Ovary (tissue), 3 donors: ENCODE data around the gene SORCS3.

ENCODE experiments used
- EP300 ChIP-seq: sonication (generic); formaldehyde crosslinking; IDR thresholded peaks from one replicate; pipeline ENCODE4 v1.6.1; 2017; ENCODE audit warnings: antibody characterized with exemption
- POLR2A ChIP-seq: fragments of 450-650 bp; IDR thresholded peaks from one replicate; pipeline ENCODE4 v1.6.1; 2017; ENCODE audit warnings: antibody characterized with exemption, mild to moderate bottlenecking, moderate library complexity
- TF ChIP-seq, protein P1 (sequence below), 3 donors: fragments of 450-650 bp in 2 of 3; fragments of 200-600 bp in 1 of 3; IDR thresholded peaks; one replicate each; pipeline versions ENCODE4 v1.5.1 to v1.8.0; 2016 to 2022; ENCODE audit warnings: antibody characterized with exemption in 3 of 3, mild to moderate bottlenecking in 1 of 3
- donor health status: DM: no; HTN: no; CAD: no.

DNA sequence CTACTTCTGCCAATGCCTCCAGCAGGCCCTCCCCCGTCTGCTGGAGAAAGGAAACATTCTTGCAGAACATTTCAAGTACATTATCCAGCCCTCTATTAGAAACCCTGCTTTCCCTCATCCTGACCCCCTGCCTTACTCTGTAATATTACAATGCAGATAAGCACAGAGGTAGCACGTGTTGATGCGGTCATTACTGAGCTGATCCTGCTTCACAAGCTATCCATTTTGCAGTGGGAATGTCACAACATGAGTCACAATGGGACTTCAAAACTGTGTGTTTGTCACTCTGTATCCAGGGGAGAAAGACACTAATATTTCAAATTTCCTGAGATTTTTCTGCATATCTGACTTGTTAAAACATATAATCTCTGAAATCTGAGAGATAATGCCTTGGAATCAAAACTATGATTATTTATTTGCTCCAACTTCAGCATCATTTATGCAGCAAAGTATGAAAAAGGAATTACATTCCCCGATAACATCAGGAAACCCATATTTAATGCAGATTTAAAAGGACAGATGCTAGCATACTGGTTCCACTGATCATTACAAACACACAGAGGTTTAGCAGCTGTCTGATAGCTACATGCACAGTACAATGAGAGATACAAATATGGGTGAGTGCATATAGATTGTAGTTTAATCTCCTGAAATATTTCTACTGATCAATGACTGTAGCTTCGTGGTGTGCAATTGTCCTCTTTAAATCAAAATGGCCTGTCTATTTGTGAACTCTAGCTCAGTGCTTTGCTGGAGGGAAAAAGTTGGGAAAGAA, 239.7 kb downstream of the SORCS3 start:
- TF ChIP-seq POLR2A (no peak), EP300 (no peak)
- TF ChIP-seq, protein P1, sequence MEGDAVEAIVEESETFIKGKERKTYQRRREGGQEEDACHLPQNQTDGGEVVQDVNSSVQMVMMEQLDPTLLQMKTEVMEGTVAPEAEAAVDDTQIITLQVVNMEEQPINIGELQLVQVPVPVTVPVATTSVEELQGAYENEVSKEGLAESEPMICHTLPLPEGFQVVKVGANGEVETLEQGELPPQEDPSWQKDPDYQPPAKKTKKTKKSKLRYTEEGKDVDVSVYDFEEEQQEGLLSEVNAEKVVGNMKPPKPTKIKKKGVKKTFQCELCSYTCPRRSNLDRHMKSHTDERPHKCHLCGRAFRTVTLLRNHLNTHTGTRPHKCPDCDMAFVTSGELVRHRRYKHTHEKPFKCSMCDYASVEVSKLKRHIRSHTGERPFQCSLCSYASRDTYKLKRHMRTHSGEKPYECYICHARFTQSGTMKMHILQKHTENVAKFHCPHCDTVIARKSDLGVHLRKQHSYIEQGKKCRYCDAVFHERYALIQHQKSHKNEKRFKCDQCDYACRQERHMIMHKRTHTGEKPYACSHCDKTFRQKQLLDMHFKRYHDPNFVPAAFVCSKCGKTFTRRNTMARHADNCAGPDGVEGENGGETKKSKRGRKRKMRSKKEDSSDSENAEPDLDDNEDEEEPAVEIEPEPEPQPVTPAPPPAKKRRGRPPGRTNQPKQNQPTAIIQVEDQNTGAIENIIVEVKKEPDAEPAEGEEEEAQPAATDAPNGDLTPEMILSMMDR (IDR thresholded peaks at IDR 0.05): no peak
